ENCODE data around the gene ALOX12B.

DNA sequence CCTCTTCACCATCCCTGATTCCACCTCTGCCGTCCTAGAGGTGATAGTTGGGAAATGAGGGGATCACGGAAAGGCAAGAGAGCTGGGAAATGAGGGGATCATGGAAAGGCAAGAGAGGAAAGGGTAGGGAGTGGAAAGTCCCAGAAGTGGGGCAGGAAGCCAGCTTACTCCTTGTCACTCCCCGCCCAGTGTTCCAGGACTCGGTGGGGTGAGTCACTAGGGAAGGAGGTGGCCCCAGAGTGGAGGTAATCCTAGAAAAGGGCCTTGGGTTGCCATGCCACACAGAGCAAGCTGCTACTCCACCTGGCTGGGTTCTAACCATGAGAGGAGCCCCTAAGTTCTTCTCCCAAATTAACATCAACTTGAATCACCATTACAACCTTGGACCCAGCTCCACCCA is 16.0 kb upstream of the ALOX12B start:
- TF ChIP-seq, protein P1, sequence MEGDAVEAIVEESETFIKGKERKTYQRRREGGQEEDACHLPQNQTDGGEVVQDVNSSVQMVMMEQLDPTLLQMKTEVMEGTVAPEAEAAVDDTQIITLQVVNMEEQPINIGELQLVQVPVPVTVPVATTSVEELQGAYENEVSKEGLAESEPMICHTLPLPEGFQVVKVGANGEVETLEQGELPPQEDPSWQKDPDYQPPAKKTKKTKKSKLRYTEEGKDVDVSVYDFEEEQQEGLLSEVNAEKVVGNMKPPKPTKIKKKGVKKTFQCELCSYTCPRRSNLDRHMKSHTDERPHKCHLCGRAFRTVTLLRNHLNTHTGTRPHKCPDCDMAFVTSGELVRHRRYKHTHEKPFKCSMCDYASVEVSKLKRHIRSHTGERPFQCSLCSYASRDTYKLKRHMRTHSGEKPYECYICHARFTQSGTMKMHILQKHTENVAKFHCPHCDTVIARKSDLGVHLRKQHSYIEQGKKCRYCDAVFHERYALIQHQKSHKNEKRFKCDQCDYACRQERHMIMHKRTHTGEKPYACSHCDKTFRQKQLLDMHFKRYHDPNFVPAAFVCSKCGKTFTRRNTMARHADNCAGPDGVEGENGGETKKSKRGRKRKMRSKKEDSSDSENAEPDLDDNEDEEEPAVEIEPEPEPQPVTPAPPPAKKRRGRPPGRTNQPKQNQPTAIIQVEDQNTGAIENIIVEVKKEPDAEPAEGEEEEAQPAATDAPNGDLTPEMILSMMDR (conservative IDR thresholded peaks at IDR 0.05) = no peak
- TF ChIP-seq EZH2 (IDR thresholded peaks at IDR 0.05; ENCODE audit: low read depth) = no peak

Measured in PC-9 (cell line).